ENCODE results near the gene PAQR7.
"Not testable (repeated sequence)": the region's sequence is repeated elsewhere in the genome, so short reads cannot be mapped to it uniquely, and the experiment has no call there.

PAQR7 gene

GRCh38 chr1:25861316-25862286, 13.9 kb downstream of the PAQR7 start:
- FAIRE-seq: no peak
- no peak for DNase-seq (ENCODE audit: insufficient read length, low spot score)
- no peak for TF ChIP-seq POLR2A (IDR thresholded peaks at IDR 0.05; ENCODE audit: low read depth, low read length)

GRCh38 chr1:25858906-25859789, 16.4 kb downstream of the PAQR7 start, which contains the start of gene AUNIP:
Gene AUNIP, minus strand, starts transcription at chr1:25859457. Its CDS starts 100 bp downstream, at chr1:25859357.
- TF ChIP-seq POLR2A (IDR thresholded peaks at IDR 0.05; ENCODE audit: low read depth, low read length): peak; percentile 77
- FAIRE-seq (peak; percentile 20), DNase-seq (ENCODE audit: insufficient read length, low spot score) (peak; percentile 74)

- FAIRE-seq (no peak), DNase-seq (ENCODE audit: insufficient read length, low spot score) (no peak)
- TF ChIP-seq POLR2A (IDR thresholded peaks at IDR 0.05; ENCODE audit: low read depth, low read length): no peak
Observed at GRCh38 chr1:25858494-25858893, 17.0 kb downstream of the PAQR7 start.

- no peak for TF ChIP-seq POLR2A (IDR thresholded peaks at IDR 0.05; ENCODE audit: low read depth, low read length)
- no peak for FAIRE-seq
- DNase-seq (ENCODE audit: insufficient read length, low spot score): no peak
Observed at GRCh38 chr1:25856856-25857255, 18.7 kb downstream of the PAQR7 start.

GRCh38 chr1:25854554-25854953, 21.0 kb downstream of the PAQR7 start:
- FAIRE-seq (no peak), DNase-seq (ENCODE audit: insufficient read length, low spot score) (no peak)
- TF ChIP-seq POLR2A (IDR thresholded peaks at IDR 0.05; ENCODE audit: low read depth, low read length): no peak

GRCh38 chr1:25848531-25848930, 27.0 kb downstream of the PAQR7 start:
- no peak for TF ChIP-seq POLR2A (IDR thresholded peaks at IDR 0.05; ENCODE audit: low read depth, low read length)
- no peak for FAIRE-seq
- DNase-seq (ENCODE audit: insufficient read length, low spot score): no peak

GRCh38 chr1:25847929-25848328, 27.6 kb downstream of the PAQR7 start:
- no peak for TF ChIP-seq POLR2A (IDR thresholded peaks at IDR 0.05; ENCODE audit: low read depth, low read length)
- DNase-seq (ENCODE audit: insufficient read length, low spot score) (no peak), FAIRE-seq (no peak)

- FAIRE-seq: no peak
- DNase-seq (ENCODE audit: insufficient read length, low spot score): no peak
- TF ChIP-seq POLR2A (IDR thresholded peaks at IDR 0.05; ENCODE audit: low read depth, low read length): no peak
Observed at GRCh38 chr1:25845664-25846063, 29.8 kb downstream of the PAQR7 start.

GRCh38 chr1:25844536-25845337, 30.8 kb downstream of the PAQR7 start:
- TF ChIP-seq POLR2A (IDR thresholded peaks at IDR 0.05; ENCODE audit: low read depth, low read length): no peak
- no peak for DNase-seq (ENCODE audit: insufficient read length, low spot score)
- FAIRE-seq: no peak

- TF ChIP-seq POLR2A (IDR thresholded peaks at IDR 0.05; ENCODE audit: low read depth, low read length): no peak
- FAIRE-seq (no peak), DNase-seq (ENCODE audit: insufficient read length, low spot score) (no peak)
Observed at GRCh38 chr1:25843483-25843882, 32.0 kb downstream of the PAQR7 start.

GRCh38 chr1:25839808-25840207, 35.7 kb downstream of the PAQR7 start:
- not testable (repeated sequence) for FAIRE-seq; DNase-seq (ENCODE audit: insufficient read length, low spot score)

- no peak for DNase-seq (ENCODE audit: insufficient read length, low spot score)
- peak; percentile 33 for FAIRE-seq
- TF ChIP-seq POLR2A (IDR thresholded peaks at IDR 0.05; ENCODE audit: low read depth, low read length): no peak
Observed at GRCh38 chr1:25837262-25837875, 38.1 kb downstream of the PAQR7 start.

GRCh38 chr1:25836695-25837094, 38.8 kb downstream of the PAQR7 start:
- FAIRE-seq (peak; percentile 95), DNase-seq (ENCODE audit: insufficient read length, low spot score) (peak; percentile 39)
- TF ChIP-seq POLR2A (IDR thresholded peaks at IDR 0.05; ENCODE audit: low read depth, low read length): no peak
